Placental pericyte (primary cell): ENCODE results near the gene VCL. TPM values are rescaled to one million over a fixed set of nuclear protein-coding genes. Genes with fewer than 3 reads are reported as not detected.

Source experiments
- total RNA-seq: library from RNA; depleted of rRNA; stranded (reverse); fragments of >200 nt; gene quantifications from 2 replicates; pipeline ENCODE4 v1.2.3, GENCODE V29; 2012

Gene VCL
- 255 and 432 TPM in 2 replicates for total RNA-seq

GRCh38 chr10:73997787-73998622, at the start of gene VCL:
Gene VCL, plus strand, starts transcription at chr10:73998116. Its CDS starts 92 bp downstream, at chr10:73998208.

GRCh38 chr10:74150204-74150989, 152.5 kb downstream of the VCL start, which contains the start of gene AP3M1:
Gene AP3M1, minus strand, starts transcription at chr10:74150828. Its CDS starts 12,449 bp downstream, at chr10:74138379.

GRCh38 chr10:74150990-74151878, 153.3 kb downstream of the VCL start, which contains the start of gene ADK:
Gene ADK, plus strand, starts transcription at chr10:74151221. Its CDS starts 58 bp downstream, at chr10:74151279.

Other genes with a start within 250 kb of the VCL start
- 7.2 and 16.9 TPM in 2 replicates for gene CHCHD1, start 216.1 kb upstream of the VCL start, total RNA-seq
- 85.5 and 111 TPM in 2 replicates for gene ZSWIM8, start 212.5 kb upstream of the VCL start, total RNA-seq
- 25.3 and 31.3 TPM in 2 replicates for gene NDST2, start 186.5 kb upstream of the VCL start, total RNA-seq
- gene CAMK2G, start 123.6 kb upstream of the VCL start, total RNA-seq, result 16.9 and 40.7 TPM in 2 replicates
- gene PLAU, start 87.0 kb upstream of the VCL start, total RNA-seq, result 278 and 1,436 TPM in 2 replicates
- gene AP3M1, start 152.7 kb downstream of the VCL start, total RNA-seq, result 43.3 and 51.4 TPM in 2 replicates
- 21.4 and 43.5 TPM in 2 replicates for gene ADK, start 153.1 kb downstream of the VCL start, total RNA-seq